Activated naive CD4-positive, alpha-beta T cell treated with anti-CD3 and anti-CD28 coated beads, Interleukin-2, amount 50 U/mL, for 24 hours (primary cell): ENCODE results near the gene RAB34.
A peak's percentile ranks its signal among the peaks of the same experiment; 100 is the strongest.

Experiments used
- H3K27ac Mint-ChIP-seq: one replicate; pipeline ENCODE4 v1.8.0; 2021; ENCODE audit warnings: mild to moderate bottlenecking, mixed read lengths
- H3K27me3 Mint-ChIP-seq: one replicate; pipeline ENCODE4 v1.8.0; 2021; ENCODE audit warnings: mixed read lengths
- H3K36me3 Mint-ChIP-seq: one replicate; pipeline ENCODE4 v1.8.0; 2021; ENCODE audit warnings: mixed read lengths
- H3K4me1 Mint-ChIP-seq: one replicate; pipeline ENCODE4 v1.8.0; 2021; ENCODE audit warnings: mixed read lengths
- H3K4me3 Mint-ChIP-seq: one replicate; pipeline ENCODE4 v1.8.0; 2021; ENCODE audit warnings: mild to moderate bottlenecking, mixed read lengths
- H3K9me3 Mint-ChIP-seq: one replicate; pipeline ENCODE4 v1.8.0; 2021; ENCODE audit warnings: mixed read lengths

Gene RAB34

DNA sequence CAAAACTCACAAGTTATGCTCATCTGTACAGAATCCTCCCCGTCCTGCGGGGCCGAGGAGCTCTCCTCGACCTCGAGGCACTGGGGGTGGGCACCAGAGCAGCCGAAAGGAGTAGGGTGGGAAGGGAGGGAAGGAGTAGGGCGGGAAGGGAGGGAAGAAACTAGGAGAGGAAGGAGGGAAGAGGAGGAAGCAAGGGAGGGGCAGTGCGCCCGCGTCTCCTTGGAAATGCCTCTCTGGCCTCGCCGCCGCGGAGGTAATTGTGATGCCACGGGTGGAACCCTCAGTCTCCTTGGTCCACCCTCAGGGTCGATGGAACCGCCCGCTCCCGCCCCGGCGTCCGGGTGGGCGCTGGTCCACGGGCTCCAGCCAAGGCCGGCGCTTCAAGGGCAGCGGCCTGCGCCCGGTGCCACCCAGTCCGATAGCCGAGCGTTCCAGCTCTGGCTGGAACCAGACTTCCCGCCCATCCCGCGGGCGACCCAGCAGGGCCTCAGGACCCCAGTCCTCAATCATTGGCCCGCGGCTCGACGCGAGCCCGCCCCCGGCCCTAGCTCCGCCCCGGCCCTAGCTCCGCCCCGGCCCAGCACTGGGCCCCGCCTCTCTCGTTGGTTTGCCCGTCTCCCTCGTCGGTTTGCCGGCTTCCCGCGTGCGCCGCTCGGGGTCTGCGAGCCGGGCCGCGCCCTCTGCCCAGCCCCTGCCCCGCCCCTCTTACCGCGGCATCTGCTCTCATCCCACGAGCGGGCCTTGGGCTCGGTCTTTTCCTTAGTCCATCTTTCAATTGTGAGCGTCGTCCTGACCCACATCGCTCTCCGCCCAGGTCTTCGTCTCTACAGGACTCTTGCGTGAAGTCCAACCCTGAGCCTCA is 6.6 kb downstream of the RAB34 start:
- Mint-ChIP-seq H3K36me3 (no peaks in the 10 kb centered on the region), H3K9me3 (no peaks in the 10 kb centered on the region), H3K27me3 (peaks cover 7% of the 10 kb centered on the region), H3K4me1 (peaks cover 22% of the 10 kb centered on the region), H3K4me3 (peak overlapping the region; percentile 87), H3K27ac (peak overlapping the region; percentile 83)

DNA sequence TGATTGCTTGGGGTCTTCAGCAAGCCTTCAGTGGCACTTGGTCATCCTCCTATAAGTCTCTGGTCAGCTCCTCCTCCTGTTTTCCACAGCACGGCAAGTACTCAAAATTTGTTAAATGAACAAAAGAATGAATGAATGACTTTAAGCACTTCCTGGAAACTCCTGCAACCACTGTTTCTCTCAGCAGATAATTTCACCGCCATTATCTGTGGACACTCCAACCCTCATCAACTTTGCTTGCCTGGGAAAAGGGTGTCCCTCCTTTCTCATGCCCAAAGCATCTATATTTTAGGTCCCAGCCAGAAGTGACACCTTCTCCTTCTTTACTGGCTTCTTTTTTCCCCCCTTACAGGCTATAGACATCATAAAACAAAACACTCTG is 10.3 kb downstream of the RAB34 start:
- H3K27ac Mint-ChIP-seq: no peak overlapping the region
- H3K4me1 Mint-ChIP-seq: peaks cover 17% of the 10 kb centered on the region

DNA sequence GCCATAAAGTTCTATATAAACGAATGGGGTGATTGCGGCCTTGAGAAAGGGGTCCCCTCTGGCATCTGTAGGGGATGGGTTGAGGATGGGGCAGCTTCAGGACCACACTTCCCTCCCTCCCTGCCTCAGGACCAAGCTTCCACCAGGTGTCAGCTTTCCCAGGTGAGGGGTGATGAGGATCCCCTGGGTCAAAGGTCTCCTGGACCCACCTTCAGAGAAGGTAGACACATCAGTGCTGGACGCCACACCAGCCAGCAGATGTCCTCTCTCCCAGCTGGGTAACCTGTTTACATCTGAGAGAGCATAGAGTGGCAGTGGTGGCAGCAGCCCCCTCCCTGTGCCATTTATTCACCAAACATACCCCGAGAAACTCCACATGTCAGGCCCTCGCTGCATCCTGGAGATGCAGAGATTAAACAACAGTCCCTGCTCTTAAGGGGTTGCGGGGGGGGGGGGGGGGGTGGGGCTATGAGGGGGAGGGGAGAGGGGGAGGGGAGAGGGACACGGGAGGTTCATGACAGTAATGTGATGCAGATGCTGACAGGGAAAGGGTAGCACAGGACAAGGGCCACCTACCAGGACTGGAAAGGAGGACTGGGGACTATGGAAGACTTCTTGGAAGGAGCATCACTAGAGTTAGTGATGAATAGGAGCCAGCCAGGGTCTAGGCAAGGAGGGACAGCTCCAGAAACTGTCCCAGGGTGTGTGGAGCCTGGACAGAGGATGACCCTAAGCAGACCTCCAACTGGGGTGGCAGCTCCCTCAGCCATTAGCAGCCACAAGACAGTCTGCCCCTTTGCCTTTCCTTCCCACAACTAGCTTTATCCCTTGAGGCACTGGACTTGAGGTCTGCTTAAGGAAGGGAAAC is 11.0 kb downstream of the RAB34 start:
- no peaks in the 10 kb centered on the region for H3K27me3 Mint-ChIP-seq
- H3K27ac Mint-ChIP-seq: no peak overlapping the region
- H3K4me3 Mint-ChIP-seq: no peak overlapping the region
- H3K9me3 Mint-ChIP-seq: no peaks in the 10 kb centered on the region
- H3K4me1 Mint-ChIP-seq: peaks cover 11% of the 10 kb centered on the region
- peaks cover 6% of the 10 kb centered on the region for H3K36me3 Mint-ChIP-seq

More for the DNA sequence above, 10.3 kb downstream of the RAB34 start:
- Mint-ChIP-seq H3K27me3 (no peaks in the 10 kb centered on the region), H3K4me3 (no peak overlapping the region), H3K36me3 (peaks cover 3% of the 10 kb centered on the region), H3K9me3 (no peaks in the 10 kb centered on the region)

DNA sequence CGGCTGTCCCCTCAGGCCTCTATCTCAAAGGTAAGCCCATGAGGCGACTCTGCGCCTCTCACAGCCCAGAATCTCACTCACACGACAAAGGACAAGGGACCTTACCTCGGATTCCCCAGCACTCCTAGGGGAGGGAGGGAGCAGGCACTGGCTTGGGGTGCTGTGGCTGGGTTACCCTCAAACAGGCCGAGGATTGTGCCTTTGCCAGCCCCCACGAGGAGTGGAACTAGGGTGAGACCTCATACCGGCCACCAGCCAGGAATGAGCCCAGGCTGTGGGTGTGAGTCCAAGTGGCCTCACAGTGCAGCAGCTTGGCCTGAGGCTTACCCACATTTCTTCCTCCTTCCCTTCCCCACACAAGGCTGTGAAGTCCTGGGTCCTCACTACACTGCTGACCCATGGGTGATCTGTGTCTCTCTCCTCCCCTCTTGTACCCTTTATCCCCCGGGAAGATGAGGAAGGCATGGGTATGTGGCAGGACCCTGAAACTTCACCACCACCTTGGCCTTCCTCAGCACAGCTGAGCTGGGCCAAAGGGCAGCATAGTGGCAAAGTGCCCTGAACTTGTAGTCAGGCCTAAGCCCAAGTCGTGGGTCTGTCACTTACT is 11.8 kb downstream of the RAB34 start:
- Mint-ChIP-seq H3K36me3 (peaks cover 6% of the 10 kb centered on the region), H3K4me1 (peaks cover 7% of the 10 kb centered on the region), H3K9me3 (no peaks in the 10 kb centered on the region), H3K27ac (peak overlapping the region; percentile 57), H3K4me3 (no peak overlapping the region), H3K27me3 (no peaks in the 10 kb centered on the region)

DNA sequence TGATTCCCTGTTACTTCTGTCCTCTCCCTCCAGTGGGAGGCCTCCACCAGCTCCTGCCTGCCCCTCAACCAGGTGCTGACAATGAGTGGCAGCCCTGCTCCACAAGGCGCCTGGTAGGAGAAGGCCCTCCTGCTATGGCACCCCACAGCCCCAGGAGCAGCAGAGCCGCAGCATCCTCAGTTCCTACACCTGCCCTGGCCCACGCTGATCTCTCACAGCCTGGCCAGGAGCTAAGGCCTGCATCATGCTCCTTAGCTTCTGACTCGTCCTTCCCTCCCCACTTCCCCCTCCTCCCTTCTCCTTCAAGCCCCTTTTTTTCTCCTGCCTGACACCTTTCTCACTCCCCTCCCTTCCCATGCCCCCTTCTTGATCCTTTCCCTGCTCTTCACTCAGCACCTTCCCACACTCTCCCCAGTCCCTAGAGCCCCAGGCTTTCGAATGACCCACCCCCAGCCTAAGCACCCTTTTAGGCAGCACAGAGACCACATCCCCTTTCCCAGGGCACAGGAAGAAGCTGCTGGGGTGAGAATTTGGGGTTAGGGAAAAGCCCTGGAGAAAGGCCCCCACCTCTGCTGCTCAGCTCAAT is 12.5 kb downstream of the RAB34 start:
- H3K36me3 Mint-ChIP-seq: peaks cover 6% of the 10 kb centered on the region
- H3K9me3 Mint-ChIP-seq: no peaks in the 10 kb centered on the region
- H3K27me3 Mint-ChIP-seq: no peaks in the 10 kb centered on the region
- peak overlapping the region; percentile 35 for H3K27ac Mint-ChIP-seq
- H3K4me3 Mint-ChIP-seq: no peak overlapping the region
- peaks cover 3% of the 10 kb centered on the region for H3K4me1 Mint-ChIP-seq

DNA sequence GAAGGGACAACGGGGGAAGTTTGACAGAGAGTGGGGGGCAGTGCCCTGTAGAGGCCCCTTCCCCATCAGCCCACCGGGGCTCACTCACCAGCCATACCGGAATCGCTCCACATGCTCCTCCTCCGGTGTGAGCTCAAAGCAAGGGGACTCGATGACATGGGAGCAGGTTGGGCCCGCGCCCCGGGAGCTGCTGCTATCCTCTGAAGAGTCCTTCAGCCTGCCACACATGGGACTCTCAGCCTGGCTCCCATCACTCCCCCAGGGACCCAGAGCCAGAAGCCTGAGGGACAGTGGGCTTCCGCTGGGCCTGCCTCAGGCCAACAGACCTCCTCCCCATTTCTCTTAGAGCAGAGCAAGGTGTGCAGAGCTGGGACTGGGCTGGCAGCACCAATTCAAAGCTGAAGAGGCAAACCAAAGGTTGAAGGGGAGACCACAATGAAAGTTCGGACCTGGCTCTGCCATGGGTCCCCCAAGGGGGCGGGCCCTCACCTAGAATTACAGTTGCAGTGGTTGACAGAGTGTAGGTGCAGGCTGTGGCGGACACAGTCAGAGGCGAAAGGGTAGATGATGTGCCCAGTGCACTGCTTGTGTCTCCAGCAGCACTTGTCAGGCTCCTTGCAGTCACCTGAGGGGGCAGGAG is 13.3 kb downstream of the RAB34 start:
- Mint-ChIP-seq H3K4me1 (peaks cover 3% of the 10 kb centered on the region), H3K4me3 (no peak overlapping the region), H3K27ac (no peak overlapping the region), H3K9me3 (no peaks in the 10 kb centered on the region), H3K36me3 (peaks cover 6% of the 10 kb centered on the region), H3K27me3 (no peaks in the 10 kb centered on the region)

DNA sequence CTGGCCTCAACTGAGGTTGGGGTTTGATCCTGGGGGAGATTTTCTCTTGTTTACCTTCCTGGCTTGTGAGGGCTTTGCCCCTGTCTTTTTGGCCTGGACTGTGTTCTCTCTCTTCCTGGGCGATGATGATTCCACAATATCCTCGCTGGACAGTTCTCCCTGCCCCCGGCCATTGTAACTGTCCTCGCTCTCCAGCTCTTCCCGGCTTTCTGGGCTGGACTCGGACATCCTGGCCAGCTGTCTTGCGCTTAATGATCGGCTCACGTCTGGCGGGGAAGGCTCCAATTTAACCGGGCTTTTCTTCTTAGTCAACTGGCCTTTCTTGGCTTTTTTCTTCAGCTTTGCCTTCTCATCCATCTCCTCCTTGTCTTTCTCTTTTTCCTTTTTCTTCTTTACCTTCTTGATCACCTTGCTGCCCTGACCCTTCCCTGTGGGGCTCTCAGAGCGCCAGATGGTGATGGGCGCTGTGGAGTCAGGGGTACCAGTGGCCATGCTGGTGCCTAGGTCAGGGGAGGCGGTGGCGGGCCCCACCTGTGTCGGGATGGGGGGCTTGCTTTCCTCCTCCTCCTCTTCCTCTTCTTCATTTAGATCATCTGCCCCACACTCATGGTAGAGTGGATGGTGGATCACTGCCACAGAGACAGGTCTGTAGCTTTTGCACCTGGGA is 14.0 kb downstream of the RAB34 start:
- Mint-ChIP-seq H3K4me3 (no peak overlapping the region), H3K4me1 (peaks cover 3% of the 10 kb centered on the region), H3K9me3 (no peaks in the 10 kb centered on the region), H3K36me3 (peaks cover 6% of the 10 kb centered on the region), H3K27me3 (no peaks in the 10 kb centered on the region), H3K27ac (no peak overlapping the region)

DNA sequence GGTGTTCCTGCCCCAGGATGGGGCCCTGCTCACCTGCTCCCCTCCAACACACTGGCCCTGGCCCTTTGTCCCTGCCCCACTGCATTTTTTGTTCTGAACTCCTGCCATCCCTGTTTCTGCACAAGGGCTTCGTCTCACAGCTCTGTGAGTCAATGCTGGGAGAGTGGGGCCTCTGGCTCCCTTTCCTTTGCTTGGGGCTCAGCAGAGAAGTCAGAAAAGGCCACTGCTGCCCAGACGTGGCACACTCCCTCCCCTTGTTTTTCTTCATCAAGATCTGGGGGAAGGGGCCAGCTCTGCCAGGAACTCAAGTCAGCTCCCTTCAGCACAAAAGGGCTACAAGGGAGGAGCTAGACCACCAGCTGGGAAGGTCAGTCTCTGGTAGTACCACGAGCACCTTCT is 14.9 kb downstream of the RAB34 start:
- peaks cover 3% of the 10 kb centered on the region for H3K4me1 Mint-ChIP-seq
- H3K27me3 Mint-ChIP-seq: no peaks in the 10 kb centered on the region
- no peaks in the 10 kb centered on the region for H3K9me3 Mint-ChIP-seq
- H3K36me3 Mint-ChIP-seq: peaks cover 8% of the 10 kb centered on the region
- H3K4me3 Mint-ChIP-seq: no peak overlapping the region
- peak overlapping the region; percentile 15 for H3K27ac Mint-ChIP-seq

DNA sequence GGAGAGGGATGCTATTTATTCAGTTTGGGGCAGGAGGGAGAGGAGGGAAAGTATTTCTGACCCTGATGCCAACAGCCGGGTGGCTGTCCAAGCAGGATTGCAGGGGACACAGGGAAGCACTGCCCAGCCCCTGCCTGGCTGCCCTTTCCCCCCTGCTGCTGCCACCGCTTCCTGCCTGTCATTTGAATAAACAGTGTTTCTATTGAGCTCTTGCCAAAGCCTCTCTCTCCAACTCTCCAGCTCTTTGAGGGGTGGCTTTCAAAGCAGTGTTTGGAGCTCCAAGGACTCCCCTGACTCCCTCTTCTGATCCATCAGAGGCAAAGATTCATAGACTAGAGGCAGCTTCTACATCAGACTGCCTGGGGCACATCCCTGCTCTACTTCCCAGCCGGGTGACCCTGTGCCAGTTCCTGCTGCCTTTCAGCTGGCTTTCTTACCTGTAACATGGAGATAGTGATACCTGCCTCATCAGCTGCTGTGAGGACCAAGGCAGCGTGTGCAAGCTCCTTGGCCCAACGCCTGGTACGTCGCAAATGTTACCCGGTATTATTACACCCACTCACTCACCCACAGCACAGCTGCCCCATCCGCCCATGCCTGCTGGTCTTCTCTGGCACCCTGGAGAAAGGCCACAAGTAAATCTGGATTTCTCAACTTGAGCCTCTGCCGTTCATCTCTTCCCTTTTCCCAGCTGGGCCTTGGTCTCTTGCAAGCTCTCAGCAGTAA is 15.5 kb downstream of the RAB34 start:
- Mint-ChIP-seq H3K36me3 (peaks cover 8% of the 10 kb centered on the region), H3K27ac (peak overlapping the region; percentile 66), H3K4me3 (no peak overlapping the region), H3K4me1 (peaks cover under 1% of the 10 kb centered on the region), H3K9me3 (no peaks in the 10 kb centered on the region), H3K27me3 (no peaks in the 10 kb centered on the region)

DNA sequence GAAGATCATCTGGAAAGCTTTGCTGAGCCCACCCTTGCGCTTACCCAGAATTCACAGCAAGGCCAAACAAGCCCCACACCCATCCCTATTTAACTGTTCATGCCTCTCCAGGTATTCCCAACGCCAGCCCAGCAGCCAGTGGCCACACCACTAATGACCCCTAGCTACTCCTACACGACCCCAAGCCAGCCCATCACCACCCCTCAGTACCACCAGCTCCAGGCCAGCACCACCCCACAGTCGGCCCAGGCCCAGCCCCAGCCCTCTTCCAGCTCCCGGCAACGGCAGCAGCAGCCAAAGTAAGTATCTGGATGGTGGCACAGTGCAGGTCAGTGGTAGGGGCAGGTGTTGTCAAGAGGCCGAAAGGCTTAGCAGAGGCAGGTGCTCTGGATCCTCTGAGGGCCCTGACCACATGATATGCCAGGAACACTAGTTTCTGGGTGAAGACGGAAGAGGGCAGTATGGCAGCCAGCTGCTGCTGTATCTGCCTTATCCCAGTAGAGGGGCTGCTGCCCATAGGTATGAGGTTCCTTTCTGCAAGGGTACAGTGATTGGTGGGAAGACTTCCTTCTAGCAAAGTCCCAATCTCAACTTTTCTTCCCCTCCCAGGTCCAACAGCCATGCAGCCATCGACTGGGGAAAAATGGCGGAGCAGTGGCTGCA is 16.7 kb downstream of the RAB34 start:
- no peak overlapping the region for H3K4me3 Mint-ChIP-seq
- peaks cover 8% of the 10 kb centered on the region for H3K36me3 Mint-ChIP-seq
- no peaks in the 10 kb centered on the region for H3K27me3 Mint-ChIP-seq
- no peaks in the 10 kb centered on the region for H3K4me1 Mint-ChIP-seq
- peak overlapping the region; percentile 35 for H3K27ac Mint-ChIP-seq
- H3K9me3 Mint-ChIP-seq: no peaks in the 10 kb centered on the region

DNA sequence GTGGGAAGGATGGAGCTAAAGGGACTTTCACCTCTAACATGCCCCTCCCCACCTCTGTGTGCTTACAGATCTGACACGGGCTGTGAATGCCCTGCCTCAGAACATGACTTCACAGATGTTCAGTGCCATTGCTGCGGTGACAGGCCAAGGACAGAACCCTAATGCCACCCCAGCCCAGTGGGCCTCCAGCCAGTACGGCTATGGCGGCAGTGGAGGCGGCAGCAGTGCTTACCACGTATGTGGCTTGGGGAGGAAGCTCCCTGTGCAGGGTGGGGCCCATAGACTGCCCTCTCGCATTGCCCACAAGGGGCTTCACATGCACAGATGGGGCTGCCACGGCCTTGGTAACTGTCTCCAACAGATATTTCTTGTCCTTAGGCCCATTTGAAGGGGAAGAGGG is 17.4 kb downstream of the RAB34 start:
- peaks cover 8% of the 10 kb centered on the region for H3K36me3 Mint-ChIP-seq
- no peaks in the 10 kb centered on the region for H3K9me3 Mint-ChIP-seq
- H3K27me3 Mint-ChIP-seq: no peaks in the 10 kb centered on the region
- no peak overlapping the region for H3K4me3 Mint-ChIP-seq
- no peak overlapping the region for H3K27ac Mint-ChIP-seq
- no peaks in the 10 kb centered on the region for H3K4me1 Mint-ChIP-seq

DNA sequence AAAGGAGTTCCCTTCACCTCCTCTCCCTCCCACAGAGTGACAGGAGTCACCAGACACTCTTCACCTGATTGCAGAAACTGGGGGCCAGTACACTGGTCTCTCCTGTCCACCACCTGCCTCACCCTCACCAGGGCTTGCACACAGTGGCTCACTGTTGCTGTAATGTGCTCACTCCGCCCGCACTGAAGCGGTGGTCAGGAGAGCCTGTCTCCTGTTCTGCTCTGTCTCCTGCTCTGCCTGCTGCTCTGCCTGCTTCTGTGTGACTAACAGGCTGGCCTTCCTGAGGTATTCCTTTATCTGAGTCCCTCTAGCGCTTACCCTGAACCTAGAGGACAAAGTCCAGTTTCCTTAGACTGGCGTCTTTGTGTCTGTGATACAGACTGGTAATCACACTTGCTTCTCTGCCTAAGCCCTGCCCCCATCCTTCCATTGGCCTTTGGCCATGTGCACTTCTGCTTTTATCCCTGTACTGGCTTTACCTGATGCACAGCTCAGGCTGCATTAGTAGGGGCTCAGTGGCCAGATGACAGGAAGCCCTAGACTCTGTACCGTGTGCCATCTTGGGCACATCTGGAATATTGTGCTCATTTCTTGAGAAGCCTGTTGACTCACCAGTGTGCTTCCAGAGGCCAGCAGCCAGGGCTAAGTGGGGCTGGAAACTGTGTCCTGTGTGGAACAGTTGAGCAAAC is 19.3 kb downstream of the RAB34 start:
- no peaks in the 10 kb centered on the region for H3K4me1 Mint-ChIP-seq
- H3K36me3 Mint-ChIP-seq: peaks cover 13% of the 10 kb centered on the region
- peak overlapping the region; percentile 76 for H3K27ac Mint-ChIP-seq
- no peak overlapping the region for H3K4me3 Mint-ChIP-seq
- no peaks in the 10 kb centered on the region for H3K27me3 Mint-ChIP-seq
- no peaks in the 10 kb centered on the region for H3K9me3 Mint-ChIP-seq

DNA sequence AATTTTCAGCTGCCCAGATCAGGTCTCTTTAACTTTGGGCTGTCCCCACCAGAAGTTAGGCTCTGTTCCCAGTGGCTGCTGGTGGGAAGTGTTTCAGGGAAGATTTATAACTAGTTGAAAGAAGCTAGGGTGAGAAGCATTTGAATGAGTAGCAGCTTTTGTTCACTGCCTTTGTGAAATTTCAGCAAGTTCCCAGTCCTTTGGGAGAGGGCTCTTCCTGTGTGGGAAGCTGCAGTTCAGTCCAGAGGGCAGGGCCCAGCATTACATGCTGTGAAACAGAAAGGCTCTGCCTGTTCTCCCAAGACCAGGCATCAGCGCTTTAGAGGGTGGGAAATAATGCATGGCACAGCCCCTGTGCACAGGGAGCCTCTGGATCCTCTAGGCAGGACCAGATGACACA is 23.8 kb downstream of the RAB34 start:
- H3K4me1 Mint-ChIP-seq: no peaks in the 10 kb centered on the region
- H3K4me3 Mint-ChIP-seq: no peak overlapping the region
- H3K9me3 Mint-ChIP-seq: no peaks in the 10 kb centered on the region
- no peak overlapping the region for H3K27ac Mint-ChIP-seq
- peaks cover 12% of the 10 kb centered on the region for H3K36me3 Mint-ChIP-seq
- H3K27me3 Mint-ChIP-seq: no peaks in the 10 kb centered on the region
